ENCODE measurements around the gene NUS1.
A peak's percentile ranks its signal among the peaks of the same experiment; 100 is the strongest.
"Not testable (repeated sequence)": the region's sequence is repeated elsewhere in the genome, so short reads cannot be mapped to it uniquely, and the experiment has no call there.

NUS1 gene

DNA sequence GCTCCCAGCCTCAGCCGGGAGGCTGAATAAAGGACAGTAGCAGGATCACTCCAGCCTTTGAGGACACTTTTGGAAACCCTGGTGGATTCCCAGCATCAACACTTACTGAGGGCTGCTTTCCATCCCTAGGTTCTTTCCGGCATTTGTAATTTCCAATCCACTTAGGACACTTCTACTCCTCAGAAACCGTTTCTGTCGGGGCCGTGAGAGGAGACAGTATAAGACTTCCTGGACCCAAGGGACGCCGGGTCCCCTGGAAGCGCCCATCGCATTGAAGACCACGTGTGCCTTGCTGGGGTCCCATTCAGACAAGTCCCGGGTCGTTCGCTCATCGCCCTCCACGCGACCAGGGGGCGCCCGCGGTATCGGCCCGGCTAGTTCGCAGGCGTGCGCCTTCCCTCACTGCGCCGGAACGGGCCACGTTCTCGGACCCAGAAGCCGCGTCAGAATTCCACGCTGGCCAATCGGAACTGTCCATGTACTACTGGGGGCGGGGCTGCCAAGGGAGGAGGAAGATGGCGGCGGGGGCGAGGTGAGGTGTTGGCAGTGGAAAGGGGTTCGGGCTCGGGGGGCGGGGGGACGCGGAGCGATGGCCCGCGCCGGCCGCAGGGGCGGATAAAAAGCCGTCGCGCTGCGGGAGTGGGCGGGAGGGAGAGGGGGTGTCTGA is at the start of gene NUS1:
NUS1 (plus strand) TSS at position 479 of the 667 bp plus-strand sequence. CDS start 202 bp downstream, outside the sequence.
- DNase-seq, result peak; percentile 93 to 95

DNA sequence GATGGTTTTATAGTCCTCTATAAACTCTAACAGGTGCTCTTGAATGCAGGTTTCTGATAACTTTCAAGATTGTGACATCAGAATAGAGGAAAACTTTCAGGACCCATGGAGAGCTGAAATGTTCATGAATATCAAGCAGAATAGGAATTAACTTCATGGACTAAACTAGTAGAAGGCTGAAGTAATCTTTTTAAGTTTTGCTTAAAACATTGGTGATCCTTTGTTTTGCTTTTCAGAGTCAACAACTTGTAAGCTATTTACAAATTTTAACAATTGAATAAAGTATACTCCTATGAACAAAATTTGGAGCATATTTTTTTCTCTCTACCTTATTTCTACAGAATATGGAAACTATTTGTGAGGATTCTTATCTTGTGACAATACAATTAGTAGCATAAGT is 47.7 kb upstream of the NUS1 start:
- no peak for DNase-seq

DNA sequence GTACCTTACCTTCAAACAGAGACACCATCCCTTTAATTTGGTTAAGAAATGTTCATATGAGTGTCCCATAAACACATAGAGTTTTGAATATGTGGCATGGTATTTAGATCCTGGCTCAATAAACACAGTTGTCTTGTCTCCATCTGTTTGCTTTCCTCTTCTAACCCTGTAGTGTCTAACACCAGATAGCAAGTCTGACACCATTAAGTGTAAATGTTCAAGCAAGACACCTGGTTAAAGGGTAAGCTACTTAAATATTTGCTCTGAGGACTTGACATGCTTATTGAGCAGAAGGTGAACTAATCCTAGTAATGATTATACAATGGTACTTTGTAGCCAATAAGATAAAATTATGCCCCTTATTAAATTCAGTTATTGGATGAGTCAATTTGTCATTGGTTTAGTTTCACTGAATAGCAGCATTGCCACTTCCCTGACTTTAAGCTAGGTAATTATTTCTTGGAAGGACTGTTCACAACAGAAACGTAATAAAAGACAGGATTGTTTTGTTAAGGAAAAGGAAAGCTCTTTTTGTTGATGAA is 46.1 kb upstream of the NUS1 start:
- no peak for DNase-seq

DNA sequence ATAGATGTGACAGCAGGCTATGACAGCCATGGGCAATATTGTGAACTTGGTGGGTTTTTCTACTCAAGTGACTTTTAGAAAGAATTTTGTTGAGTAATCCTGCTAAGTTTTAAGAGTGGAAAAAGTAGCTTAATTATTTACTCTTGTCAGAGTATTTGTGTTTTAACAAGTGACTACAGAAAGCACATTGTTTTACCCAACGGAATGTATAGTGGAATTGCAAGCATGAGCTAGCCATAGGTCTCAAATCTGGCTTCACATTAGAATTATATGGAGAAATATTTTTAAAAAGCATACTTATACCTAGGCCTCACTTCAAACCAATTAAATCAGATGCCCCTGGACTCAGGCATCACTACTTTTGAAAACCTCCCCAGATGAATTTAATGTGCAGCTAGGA is 37.5 kb upstream of the NUS1 start:
- DNase-seq, result no peak

DNA sequence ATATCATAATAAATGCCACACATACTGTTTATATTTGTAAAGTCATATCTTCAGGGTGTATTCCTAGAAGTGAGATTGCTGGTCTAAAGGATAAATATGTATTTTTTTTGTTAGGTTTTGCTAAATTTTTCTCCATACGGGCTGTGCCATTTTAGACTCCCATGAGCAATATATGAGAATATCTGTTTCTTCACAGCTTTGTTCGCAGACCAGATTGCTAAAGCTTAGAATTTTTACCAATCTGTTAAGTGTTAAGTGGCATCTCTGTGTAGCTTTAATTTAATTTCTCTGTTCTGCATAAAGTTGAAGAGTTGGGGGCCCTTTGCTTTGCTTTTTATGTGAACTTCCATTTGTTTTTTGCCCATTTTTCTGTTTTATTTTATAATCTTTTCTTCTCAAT is 32.3 kb upstream of the NUS1 start:
- no peak for DNase-seq

DNA sequence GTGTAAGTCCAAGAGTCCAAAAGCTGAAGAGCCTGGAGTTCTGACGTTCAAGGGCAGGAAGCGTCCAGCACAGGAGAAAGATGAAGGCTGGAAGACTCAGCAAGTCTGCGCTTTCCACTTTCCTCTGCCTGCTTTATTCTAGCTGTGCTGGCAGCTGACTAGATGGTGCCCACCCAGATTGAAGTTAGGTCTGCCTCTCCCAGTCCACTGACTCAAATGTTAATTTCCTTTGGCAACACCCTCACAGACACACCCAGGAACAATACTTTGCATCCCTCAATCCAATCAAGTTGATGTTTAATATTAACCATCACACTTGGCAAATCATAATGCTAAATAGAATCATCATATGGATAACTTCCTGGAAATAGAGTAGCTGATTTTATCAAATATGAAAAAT is 23.3 kb upstream of the NUS1 start:
- DNase-seq, result not testable (repeated sequence)

DNA sequence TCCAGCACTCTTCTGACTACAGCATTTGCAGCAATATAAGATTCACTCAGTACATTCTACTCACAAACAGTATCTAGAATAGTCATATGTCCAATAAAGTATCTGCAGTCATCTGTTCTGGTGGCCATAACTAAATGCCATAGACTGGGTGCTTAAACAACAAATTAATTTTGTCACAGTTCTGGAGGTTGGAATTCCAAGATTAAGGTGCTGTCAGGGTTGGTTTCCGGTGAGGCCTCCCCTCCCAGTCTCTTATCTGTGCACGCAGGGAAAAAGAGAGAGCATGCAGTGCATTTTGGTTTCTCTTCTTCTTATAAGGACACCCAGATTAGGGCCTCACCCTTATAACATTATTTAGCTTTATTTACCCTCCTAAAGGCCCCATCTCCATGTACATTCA is 21.3 kb upstream of the NUS1 start:
- DNase-seq, result no peak

DNA sequence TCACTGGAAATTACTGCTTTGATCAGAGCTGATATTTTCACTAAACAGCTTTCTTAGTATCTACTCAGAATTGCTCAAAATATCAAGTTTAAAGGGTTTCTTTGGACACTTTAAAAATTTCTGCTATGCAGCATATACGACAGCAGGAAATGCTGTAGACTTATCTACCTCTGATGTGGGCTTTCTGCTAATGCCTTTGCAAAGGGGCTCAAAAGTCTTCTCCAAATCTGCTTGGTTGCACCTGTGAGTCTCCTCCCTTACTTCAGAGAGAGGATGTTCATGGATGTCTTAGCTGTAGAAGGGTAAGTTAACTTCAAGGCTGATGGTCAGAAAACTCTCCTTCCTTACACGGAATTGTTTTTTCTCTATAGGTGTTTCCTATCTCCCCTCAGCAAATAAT is 19.9 kb upstream of the NUS1 start:
- no peak for DNase-seq

DNA sequence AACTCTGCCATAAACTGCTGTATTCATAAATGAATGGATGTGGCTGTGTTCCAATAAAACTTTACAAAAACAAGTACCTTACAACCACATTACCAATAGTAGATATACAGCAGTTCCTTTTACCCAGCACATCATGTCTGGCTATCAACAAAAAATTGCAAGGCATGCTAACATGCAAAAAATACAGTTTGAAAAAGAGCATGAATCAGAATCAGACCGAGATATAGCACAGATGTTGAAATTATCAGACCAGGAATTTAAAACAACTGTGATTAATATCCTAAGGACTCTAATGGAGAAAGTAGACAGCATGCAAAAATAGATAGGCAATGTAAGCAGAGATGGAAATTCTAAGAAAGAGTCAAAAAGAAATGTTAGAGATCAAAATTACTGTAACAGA is 8.4 kb upstream of the NUS1 start:
- DNase-seq, result no peak

DNA sequence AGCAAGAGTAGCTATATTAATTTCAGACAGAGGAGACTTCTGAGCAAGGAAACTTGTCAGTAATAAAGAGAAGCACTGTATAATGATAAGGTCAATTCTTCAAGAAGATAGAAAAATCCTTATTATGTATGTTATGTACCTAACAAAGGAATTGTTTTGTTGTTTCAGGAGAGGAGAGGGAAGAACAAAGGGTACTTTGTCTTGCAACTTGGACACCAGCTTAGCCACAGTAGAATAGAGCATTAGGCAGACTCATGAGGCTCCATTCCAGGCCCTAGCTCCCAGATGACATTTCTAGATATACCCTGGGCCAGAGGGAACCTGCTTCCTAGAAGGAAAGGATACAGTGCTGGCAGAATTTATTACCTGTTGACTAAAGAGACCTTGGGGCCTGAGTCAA is 6.5 kb upstream of the NUS1 start:
- DNase-seq, result no peak

DNA sequence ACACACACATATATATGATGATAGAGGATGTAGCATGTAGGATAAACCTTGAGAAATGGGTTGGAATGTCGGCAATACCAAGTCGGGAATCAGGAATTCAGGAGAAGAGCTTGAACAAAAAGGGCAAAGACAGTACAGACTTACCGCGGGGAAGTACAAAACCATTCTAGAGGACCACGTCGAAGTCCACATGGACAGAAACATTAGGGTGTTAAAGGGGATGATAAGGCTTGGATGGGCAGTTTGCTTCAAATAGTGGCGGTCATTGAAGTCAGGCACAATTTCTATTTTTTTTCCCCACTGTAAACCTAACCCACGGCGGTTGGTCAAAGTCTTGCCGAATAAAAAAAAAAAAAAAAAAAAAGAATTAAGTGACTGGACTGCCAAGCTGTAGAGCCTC is 766 bp upstream of the NUS1 start:
- no peak for DNase-seq

DNA sequence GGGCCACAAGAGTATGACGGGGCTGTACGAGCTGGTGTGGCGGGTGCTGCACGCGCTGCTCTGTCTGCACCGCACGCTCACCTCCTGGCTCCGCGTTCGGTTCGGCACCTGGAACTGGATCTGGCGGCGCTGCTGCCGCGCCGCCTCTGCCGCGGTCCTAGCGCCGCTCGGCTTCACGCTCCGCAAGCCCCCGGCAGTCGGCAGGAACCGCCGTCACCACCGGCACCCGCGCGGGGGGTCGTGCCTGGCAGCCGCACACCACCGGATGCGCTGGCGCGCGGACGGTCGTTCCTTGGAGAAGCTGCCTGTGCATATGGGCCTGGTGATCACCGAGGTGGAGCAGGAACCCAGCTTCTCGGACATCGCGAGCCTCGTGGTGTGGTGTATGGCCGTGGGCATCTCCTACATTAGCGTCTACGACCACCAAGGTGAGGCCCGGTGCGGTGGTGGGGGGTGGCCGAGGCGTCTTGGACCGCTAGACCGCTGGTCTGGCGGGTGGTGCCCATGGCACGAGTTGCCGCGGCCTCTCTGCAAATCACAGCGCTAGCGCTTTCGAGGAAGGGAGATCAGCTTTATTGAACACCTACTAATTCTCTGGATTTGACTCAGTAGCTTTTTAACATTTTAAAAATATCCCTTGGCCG is 511 bp downstream of the NUS1 start:
- DNase-seq, result not testable (repeated sequence)

DNA sequence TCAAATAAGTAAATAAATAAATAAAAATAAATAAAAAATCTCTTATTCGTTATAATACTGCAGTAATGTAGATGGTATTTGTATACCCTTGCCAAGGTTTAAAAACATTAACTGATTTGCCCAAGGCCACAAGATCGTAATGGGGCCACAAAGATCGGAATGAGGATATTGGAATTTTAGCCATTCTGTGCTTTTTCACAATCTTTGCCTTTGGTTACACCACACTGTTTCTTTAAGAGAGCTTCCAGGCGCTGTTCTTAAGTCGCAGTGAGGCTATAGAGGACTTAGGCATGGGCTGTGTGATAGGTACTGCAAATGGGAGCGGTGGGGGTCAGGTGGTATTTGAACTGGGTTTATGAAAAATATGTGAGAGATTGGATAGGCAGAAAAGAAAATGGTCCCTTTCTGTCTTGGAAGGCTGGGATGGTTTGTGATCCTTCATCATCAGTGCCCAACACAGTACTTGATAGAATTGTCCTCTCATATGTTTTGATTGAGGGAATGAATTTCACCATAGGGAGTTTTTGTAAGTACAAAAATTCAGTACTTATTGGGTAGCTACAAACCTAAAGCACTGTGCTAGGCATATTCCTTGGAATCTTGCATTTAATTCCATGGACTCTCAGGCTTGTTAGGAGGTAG is 1.4 kb downstream of the NUS1 start:
- DNase-seq, result no peak

DNA sequence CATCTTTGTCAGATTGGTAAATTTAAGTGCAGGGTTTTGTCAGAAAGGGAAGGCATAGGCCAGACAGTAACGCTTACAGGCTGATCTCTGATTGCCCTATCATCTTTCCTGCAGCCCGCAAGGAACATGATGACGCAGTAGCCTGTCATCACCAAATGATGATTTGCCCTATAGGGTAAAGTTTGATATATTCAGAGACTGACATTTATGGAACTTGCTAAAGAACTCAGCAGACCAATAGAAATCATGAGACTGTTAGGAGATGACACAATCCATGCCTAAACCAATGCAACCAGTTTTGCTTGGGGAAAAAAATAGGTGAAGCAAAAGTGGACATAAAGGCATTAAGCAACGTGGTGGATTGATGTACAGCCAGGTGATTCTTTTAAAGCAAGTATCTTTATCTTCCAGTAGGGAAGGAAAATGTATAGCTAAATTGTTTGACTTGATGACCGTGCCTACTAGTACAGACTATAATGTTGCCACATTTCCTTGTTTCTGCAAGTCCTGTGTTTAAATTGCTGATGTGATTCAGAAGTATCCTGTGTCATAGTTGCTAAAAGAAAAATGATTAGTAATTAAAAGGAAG is 2.4 kb downstream of the NUS1 start:
- DNase-seq, result no peak

DNA sequence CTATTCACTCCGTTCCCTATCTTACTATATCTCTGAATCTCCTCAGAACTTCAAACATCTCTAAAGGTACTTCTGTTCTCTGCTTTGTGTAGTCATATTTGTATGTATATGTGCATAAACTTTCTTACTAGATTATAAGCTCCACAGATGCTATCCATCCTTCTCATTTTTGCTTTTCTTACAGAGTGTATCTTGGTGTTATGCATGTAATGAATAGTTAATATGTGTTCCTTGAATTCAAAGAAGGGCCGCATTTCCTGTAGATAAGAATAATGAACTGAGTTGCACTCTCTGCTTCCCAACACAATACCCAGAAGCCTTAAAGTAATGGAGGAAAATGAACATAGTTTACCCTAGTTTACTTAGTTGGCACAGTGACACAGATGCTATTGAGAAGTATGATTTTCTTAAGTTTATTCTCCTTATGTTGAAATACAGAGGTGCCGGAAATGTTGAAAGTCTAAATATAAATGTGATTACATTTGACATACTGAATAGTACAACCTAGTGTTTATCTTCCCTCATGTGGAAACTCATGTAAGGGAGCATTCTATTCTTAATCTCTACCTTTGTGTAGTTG is 6.0 kb downstream of the NUS1 start:
- no peak for DNase-seq

DNA sequence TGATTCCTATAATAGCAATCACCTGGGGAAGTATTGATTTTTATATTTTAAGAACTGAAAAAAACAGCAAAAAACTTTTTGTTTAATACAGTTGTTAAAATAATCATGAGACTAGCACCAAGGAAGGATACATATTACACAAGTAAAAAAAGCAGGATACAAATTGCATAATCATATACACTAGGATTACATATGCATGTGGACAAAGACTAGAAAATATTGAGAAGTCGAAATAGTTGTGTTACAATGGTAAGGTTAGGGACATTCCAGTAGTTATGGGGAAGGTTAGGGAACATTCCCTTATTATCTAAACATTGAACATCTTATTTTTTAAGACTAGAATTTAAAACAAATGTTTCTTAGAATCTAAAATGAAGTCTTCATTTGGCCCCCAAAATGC is 9.5 kb downstream of the NUS1 start:
- no peak for DNase-seq

DNA sequence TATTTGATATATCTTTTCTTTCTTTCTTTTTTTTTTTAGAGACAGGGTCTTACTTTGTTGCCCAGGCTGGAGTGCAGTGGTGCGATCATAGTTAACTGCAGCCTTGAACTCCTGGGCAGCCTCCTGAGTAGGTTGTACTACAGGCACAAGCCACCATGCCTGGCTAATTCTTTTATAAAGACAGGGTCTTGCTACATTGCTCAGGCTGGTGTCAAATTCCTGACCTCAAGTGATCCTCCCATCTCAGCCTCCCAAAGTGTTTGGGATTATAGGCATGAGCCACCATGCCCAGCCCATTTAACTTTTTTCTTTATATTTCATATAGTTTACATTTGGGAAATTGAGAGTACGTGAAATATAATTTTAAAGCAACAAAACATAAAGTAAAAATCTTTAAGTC is 10.1 kb downstream of the NUS1 start:
- DNase-seq, result no peak

DNA sequence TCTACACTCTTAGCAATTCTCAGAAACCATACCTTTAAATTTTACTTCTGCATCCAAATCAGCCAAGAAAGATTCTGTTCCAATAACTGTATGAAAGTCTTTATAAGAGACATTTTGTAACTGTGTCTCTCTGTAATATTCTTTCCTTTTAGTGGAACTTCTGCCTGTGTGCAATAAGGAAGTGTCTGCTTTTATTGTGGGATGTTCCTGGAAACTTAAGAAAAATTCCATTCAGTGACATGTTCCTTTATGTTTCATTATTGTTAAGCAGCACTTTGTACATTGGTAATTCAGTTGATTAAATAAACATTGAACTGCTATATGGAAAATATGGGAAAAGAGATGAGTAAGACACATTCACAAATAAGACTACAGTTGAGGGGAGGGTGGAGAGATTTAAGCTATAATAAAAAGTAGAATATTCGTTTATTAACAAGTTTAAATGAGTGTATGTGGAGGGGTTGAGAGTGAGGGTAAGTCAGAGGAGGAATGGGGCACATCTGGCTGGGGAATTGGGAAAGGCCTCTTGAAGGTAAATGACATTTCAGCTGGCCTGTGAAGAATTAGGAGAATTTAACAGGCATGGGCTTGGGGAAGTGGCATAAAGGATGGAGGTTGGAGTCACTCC is 11.9 kb downstream of the NUS1 start:
- DNase-seq, result no peak

DNA sequence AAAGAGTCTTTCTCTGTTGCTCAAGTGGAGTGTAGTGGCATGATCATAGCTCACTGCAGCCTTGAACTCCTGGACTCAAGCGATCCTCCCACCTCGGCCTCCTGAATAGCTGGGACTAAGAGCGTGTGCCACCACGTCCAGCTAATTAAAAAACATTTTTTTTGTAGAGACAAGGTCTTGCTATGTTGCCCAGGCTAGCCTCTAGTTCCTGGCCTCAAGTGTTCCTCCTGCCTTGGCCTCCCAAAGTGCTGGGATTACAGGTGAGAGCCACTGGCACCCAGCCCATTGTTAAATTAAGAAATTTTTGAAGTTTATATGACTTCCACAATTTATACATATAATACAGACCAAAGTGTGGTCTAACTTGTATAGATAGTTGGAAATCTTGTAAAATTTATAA is 14.3 kb downstream of the NUS1 start:
- not testable (repeated sequence) for DNase-seq

DNA sequence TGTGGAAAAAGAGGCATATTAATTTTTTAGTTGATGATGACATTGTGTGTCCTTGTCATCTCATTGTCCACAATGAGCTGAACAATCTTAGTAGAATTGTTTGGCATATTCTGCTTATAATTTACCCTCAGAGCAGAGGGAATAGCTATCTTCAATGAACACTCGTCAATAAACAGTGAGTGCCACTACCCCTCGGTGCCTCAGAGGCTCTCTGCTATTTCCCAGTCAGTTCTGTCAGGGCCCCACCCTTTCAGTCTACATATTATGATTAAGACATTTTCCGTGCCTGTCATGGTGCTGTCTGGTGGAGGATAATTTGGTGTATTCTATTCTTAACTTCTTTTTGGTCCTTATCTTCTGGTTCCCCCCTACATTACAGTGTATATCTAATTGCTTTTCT is 31.2 kb downstream of the NUS1 start:
- no peak for DNase-seq

DNA sequence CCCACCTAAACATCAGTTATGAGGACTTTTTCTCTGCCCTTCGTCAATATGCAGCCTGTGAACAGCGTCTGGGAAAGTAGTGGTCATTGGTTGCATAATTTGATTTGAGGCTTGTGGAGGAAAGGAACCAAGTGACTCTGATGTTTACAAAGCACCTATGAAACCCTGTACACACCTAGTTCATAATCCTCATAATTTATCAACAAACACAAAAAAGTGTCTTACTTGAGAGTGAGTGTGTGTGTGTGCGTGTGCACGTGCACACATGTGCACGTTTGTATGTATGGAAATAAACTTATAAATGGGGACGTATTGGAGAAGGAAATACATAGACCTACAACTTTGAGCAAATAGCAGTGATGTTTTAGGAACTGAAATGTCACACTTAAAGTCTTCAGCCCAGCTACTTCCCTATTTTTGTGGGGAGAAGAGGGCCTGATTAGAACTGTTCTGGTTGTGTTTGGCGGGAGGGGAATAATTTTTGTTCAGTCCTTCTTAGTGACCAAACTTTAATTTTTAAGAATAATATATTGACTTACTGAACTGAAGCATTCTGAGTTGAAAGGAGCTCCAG is 31.8 kb downstream of the NUS1 start:
- DNase-seq, result not testable (repeated sequence)

DNA sequence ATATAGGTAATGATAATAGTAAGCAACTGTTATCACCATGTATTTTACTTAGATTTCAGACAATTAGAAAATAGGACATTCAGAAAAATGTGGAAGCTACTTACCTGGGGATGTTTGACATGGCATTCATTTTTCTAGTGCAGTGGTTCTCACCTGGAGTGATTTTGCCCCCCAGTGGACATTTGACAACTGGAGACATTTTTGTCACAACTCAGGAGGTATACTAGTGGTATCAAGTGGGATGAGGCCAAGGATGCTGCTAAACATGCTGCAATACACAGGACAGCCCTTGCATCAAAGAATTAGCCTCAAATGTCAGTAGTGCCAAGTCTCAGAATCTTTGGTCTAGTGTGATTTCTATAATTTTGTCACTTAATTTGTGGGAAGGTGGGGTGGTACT is 36.1 kb downstream of the NUS1 start:
- no peak for DNase-seq

DNA sequence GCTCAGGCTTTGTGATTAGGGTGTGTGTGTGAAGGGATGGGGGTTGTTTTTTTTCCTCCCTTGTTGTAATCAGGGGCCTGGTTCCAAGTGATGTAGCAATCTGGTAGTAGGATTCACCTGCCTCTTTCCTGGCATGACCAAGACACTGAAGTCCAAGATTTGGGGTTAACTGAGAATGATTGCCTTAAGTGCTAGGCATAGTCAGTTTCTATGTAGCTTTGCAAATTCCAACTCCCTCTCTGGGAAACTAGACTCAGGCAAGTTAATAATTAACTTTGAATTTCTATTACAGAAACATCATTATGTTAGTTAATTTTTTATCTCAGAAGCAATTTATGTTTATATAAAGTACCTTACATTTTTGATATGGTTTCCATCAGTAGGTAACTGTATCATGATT is 43.6 kb downstream of the NUS1 start:
- no peak for DNase-seq
